PFSK-1 (cell line): ENCODE measurements around the gene THUMPD2.

Experiments
- FOXP2 ChIP-seq: optimal IDR thresholded peaks from 2 replicates; pipeline ENCODE3; 2011; ENCODE audit warnings: borderline replicate concordance, control low read depth, inconsistent platforms; ENCODE audit not compliant: insufficient read depth; ENCODE audit errors: extremely low read length, extremely low read depth
- POLR2AphosphoS5 ChIP-seq: IDR thresholded peaks from 2 replicates; pipeline ENCODE4 v1.6.1; 2012; ENCODE audit warnings: low read depth, mild to moderate bottlenecking, control low read depth, low read length, moderate library complexity
- SIN3A ChIP-seq: IDR thresholded peaks from 2 replicates; pipeline ENCODE4 v1.6.1; 2012; ENCODE audit warnings: mild to moderate bottlenecking, low read length, moderate library complexity, borderline replicate concordance; ENCODE audit not compliant: insufficient read depth
- TAF1 ChIP-seq: IDR thresholded peaks from 2 replicates; pipeline ENCODE4 v1.6.1; 2012; ENCODE audit warnings: low read length, control low read depth, borderline replicate concordance; ENCODE audit not compliant: insufficient read depth
- TF ChIP-seq, protein P1 (sequence below), 2 experiments: IDR thresholded peaks; 2 replicates each; pipeline versions ENCODE4 v1.6.1 to v1.8.0; 2011 to 2012; ENCODE audit warnings: low read depth in 2 of 2, low read length in 2 of 2, control low read depth in 1 of 2, inconsistent platforms in 1 of 2, mild to moderate bottlenecking in 1 of 2, moderate library complexity in 1 of 2; ENCODE audit not compliant: insufficient read depth in 1 of 2

Gene THUMPD2

DNA sequence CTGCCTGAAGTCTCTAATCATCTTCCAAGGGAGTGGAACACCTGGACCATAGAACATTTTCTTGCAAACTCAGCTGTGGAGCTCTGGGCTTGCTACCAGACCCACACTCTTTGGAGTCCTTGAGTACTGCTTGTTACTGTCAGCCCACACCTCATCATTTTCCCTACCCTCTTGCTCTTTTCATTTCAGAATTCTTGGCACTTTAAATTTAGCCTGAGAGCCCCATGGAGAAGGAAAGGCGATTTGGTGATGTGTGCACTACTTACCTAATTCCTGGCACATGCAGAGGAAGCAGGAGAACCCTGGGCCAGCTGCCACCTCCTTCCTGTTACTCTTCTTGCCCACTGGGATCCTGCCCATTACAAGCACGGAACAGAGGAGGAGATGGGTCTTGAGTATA lies 81.6 kb downstream of the THUMPD2 start:
- no peak for TF ChIP-seq SIN3A
- TF ChIP-seq, protein P1, sequence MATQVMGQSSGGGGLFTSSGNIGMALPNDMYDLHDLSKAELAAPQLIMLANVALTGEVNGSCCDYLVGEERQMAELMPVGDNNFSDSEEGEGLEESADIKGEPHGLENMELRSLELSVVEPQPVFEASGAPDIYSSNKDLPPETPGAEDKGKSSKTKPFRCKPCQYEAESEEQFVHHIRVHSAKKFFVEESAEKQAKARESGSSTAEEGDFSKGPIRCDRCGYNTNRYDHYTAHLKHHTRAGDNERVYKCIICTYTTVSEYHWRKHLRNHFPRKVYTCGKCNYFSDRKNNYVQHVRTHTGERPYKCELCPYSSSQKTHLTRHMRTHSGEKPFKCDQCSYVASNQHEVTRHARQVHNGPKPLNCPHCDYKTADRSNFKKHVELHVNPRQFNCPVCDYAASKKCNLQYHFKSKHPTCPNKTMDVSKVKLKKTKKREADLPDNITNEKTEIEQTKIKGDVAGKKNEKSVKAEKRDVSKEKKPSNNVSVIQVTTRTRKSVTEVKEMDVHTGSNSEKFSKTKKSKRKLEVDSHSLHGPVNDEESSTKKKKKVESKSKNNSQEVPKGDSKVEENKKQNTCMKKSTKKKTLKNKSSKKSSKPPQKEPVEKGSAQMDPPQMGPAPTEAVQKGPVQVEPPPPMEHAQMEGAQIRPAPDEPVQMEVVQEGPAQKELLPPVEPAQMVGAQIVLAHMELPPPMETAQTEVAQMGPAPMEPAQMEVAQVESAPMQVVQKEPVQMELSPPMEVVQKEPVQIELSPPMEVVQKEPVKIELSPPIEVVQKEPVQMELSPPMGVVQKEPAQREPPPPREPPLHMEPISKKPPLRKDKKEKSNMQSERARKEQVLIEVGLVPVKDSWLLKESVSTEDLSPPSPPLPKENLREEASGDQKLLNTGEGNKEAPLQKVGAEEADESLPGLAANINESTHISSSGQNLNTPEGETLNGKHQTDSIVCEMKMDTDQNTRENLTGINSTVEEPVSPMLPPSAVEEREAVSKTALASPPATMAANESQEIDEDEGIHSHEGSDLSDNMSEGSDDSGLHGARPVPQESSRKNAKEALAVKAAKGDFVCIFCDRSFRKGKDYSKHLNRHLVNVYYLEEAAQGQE (IDR thresholded peaks at IDR 0.05; ENCODE audit: insufficient read depth in 1 of 2, low read depth in 2 of 2, low read length in 2 of 2) = no peak
- TF ChIP-seq POLR2AphosphoS5 = no peak
- TF ChIP-seq FOXP2 = no peak
- no peak for TF ChIP-seq TAF1

DNA sequence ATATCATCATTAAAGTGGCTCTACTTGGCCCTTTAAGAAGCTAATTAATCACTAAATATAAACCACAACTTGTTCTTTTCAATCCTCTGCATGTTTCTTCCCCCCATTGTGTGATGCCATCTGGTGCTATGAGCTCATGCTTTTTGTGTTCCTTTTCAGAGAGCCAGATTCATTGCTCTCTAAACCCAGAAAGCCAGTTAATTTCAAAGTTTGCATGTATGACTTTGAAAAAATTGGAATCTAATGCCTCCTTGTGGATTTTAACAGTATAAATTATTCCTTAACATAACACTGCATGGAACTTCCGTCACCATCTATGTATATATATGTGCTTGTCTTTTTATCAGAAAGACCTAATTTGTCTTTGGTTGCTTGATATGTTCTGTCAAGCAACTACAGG lies 82.2 kb downstream of the THUMPD2 start:
- TF ChIP-seq SIN3A = no peak
- no peak for TF ChIP-seq FOXP2
- TF ChIP-seq, protein P1 (IDR thresholded peaks at IDR 0.05; ENCODE audit: insufficient read depth in 1 of 2, low read depth in 2 of 2, low read length in 2 of 2) = no peak
- TF ChIP-seq TAF1 = no peak
- TF ChIP-seq POLR2AphosphoS5 = no peak

DNA sequence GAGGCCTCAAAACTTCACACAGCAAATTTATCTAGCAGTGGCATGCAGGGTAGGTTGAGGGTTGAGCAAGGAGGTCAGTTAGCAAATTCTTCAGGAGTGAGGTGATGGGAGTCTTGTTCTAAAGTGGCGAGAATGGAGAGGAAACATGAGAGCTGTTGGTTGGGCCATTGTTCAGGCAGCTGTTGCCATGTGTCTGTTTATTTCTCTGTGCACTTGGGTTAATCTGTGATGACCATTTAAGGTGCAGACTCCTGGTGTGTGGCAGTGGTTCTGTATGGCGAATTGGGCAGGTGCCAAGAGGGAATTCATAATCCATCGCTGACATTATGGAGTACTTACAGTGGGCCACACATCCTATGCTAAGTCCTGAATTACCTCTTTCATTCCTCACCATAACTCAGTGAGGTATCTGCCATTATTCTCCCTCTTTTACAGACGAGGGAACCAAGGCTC lies 82.9 kb downstream of the THUMPD2 start:
- TF ChIP-seq POLR2AphosphoS5 = no peak
- TF ChIP-seq FOXP2 = no peak
- TF ChIP-seq, protein P1 (IDR thresholded peaks at IDR 0.05; ENCODE audit: insufficient read depth in 1 of 2, low read depth in 2 of 2, low read length in 2 of 2) = no peak
- no peak for TF ChIP-seq SIN3A
- no peak for TF ChIP-seq TAF1

DNA sequence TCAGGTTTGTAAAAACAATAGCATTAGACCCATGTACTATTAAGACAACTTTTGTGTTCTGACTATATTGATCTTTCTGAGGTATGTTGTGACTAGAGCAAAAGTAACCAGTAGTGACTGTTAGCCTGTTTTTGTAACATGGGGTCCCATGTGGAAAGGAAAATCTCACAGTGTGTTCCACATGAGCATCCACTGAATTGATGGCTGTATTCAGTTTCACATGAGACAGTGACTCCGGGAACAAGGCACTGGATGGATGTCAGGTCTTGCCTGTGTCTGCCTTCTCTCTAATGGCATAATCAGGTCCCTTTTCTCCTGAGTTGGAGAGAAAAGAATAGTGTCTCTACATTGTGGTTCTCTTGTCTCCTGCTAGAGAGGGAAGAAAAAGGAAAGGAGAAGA lies 85.8 kb downstream of the THUMPD2 start:
- no peak for TF ChIP-seq POLR2AphosphoS5
- no peak for TF ChIP-seq SIN3A
- no peak for TF ChIP-seq TAF1
- TF ChIP-seq, protein P1 (IDR thresholded peaks at IDR 0.05; ENCODE audit: insufficient read depth in 1 of 2, low read depth in 2 of 2, low read length in 2 of 2) = no peak

DNA sequence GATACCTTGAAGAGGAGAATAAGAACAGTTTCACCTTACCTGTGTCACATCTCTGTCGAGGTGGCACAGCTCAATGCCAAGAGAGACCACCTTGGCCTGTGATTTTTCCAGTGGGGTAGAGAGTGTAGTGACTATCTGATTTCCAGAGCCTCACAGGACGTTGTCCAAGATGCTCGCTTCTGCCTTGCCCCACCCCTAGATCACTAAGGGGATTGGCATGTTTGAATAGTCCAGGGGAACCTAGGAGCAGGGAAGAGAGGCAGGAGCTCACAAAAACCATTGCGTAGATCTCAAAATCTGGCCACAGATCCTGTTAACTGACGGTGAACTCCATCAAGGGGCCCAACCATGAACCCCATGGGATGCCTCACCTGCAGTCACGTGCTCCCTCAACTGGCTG lies 89.2 kb downstream of the THUMPD2 start:
- TF ChIP-seq POLR2AphosphoS5 (no peak), FOXP2 (no peak), SIN3A (no peak), TAF1 (no peak)
- TF ChIP-seq, protein P1 (IDR thresholded peaks at IDR 0.05; ENCODE audit: insufficient read depth in 1 of 2, low read depth in 2 of 2, low read length in 2 of 2) = no peak
